Measurements from ENCODE around the gene ARHGEF37.
"Not testable (repeated sequence)": the region's sequence is repeated elsewhere in the genome, so short reads cannot be mapped to it uniquely, and the experiment has no call there.

The ARHGEF37 gene

DNA sequence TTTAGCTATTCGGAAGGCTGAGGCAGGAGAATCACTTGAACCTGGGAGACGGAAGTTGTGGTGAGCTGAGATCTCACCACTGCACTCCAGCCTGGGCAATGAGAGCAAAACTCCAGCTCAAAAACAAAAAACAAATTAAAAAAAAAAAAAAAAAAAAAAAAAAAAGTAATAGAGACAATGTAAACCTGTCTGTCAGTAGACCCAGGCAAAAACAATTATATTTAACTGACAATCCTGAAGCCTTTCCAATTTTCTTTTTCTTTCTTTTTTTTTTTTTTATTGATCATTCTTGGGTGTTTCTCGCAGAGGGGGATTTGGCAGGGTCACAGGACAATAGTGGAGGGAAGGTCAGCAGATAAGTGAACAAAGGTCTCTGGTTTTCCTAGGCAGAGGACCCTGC is 88.0 kb downstream of the ARHGEF37 start:
- not testable (repeated sequence) for DNase-seq (ENCODE audit: low read depth in 1 of 2, low spot score in 1 of 2)

- DNase-seq (ENCODE audit: low read depth in 1 of 2, low spot score in 1 of 2) = no peak
Measured at GRCh38 chr5:149671544-149671943, 90.2 kb downstream of the ARHGEF37 start.

GRCh38 chr5:149672701-149673476 is 91.6 kb downstream of the ARHGEF37 start:
- DNase-seq (ENCODE audit: low read depth in 1 of 2, low spot score in 1 of 2) = no peak

GRCh38 chr5:149674686-149675085 is 93.4 kb downstream of the ARHGEF37 start:
- no peak for DNase-seq (ENCODE audit: low read depth in 1 of 2, low spot score in 1 of 2)

- DNase-seq (ENCODE audit: low read depth in 1 of 2, low spot score in 1 of 2) = no peak
Measured at GRCh38 chr5:149675610-149676201, 94.4 kb downstream of the ARHGEF37 start.

DNA sequence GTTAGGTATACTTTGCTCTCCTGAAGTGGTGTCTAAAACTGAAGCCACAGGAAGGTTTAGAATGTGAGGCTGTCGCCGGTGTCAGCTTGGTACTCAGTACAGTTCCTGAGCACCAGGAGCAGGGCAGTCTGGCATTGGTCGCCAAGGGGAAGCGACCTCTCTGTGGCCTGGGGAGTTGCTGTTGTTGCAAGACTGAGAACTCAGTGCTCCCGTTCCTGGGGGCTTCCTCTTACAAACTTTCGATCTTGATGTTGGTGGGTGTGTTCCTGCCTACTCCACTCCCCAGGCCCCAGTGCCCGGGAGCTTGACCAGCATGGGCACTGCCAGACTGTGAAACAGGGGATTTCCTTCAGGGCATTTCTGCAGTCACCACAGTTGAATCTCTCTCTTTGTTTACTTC is 96.4 kb downstream of the ARHGEF37 start:
- DNase-seq (ENCODE audit: low read depth in 1 of 2, low spot score in 1 of 2) = no peak

- no peak for DNase-seq (ENCODE audit: low read depth in 1 of 2, low spot score in 1 of 2)
Measured at GRCh38 chr5:149679876-149680809, 98.8 kb downstream of the ARHGEF37 start.

DNA sequence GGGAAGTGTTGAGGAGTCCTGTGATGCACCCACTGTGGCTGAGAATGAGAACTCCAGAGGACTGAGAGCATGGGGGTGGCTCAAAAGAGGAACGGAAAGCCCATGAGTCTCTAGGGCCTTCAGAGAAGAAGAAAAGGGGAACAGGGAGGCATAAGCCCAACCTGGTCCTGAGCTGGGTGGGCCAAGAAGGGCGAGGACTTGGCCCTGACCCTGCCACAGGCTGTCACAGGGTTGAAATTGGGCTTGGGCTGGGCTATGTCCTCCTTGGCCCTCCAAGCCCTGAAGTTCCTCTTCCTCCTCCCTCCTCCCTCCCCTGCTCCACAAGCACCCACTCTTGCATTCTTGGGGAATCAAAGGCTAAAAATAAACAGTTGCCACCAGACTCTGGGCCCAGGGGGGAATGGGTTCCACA is 99.5 kb downstream of the ARHGEF37 start:
- no peak for DNase-seq (ENCODE audit: low read depth in 1 of 2, low spot score in 1 of 2)

- DNase-seq (ENCODE audit: low read depth in 1 of 2, low spot score in 1 of 2) = no peak
Measured at GRCh38 chr5:149681252-149681651, 100.0 kb downstream of the ARHGEF37 start.

- no peak for DNase-seq (ENCODE audit: low read depth in 1 of 2, low spot score in 1 of 2)
Measured at GRCh38 chr5:149681922-149682321, 100.6 kb downstream of the ARHGEF37 start.

- no peak for DNase-seq (ENCODE audit: low read depth in 1 of 2, low spot score in 1 of 2)
Measured at GRCh38 chr5:149682532-149683075, 101.3 kb downstream of the ARHGEF37 start.

DNA sequence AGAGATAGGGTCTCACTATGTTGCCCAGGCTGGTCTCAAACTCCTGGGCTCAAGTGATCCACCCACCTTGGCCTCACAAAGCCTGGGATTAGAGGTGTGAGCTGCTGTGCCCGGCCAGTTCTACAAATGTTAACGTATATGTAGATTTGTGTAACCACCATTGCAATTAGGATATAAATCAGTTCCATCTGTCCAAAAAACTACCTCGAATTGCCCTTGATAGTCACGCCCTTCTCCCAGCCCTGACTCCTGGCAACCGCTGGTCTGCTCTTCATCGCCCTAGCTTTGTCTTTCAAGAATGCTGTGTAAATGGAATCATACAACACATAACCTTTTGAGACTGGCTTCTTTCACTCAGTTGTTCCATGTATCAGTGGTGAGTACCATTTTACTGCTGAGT is 102.7 kb downstream of the ARHGEF37 start:
- no peak for DNase-seq (ENCODE audit: low read depth in 1 of 2, low spot score in 1 of 2)

DNA sequence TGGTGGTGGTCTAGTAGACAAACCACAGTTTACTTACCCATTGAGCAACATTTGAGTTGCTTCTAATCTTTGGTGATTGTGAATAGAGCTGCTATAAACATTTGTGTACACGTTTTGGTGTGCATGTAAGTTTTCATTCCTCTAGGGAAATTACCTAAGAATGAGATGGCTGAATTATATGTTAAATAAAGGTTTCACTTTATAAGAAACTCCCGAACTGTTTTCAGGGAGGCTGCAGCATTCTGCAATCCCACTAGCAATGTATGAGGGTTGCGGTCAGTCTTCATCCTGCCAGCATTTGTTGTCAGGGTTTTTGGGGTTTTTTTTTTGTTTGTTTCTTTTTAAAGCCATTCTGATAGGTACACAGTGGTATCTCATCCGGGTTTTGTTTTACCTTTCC is 103.1 kb downstream of the ARHGEF37 start:
- no peak for DNase-seq (ENCODE audit: low read depth in 1 of 2, low spot score in 1 of 2)
